Measurements from ENCODE around the gene RAB37.

RAB37 gene

DNA sequence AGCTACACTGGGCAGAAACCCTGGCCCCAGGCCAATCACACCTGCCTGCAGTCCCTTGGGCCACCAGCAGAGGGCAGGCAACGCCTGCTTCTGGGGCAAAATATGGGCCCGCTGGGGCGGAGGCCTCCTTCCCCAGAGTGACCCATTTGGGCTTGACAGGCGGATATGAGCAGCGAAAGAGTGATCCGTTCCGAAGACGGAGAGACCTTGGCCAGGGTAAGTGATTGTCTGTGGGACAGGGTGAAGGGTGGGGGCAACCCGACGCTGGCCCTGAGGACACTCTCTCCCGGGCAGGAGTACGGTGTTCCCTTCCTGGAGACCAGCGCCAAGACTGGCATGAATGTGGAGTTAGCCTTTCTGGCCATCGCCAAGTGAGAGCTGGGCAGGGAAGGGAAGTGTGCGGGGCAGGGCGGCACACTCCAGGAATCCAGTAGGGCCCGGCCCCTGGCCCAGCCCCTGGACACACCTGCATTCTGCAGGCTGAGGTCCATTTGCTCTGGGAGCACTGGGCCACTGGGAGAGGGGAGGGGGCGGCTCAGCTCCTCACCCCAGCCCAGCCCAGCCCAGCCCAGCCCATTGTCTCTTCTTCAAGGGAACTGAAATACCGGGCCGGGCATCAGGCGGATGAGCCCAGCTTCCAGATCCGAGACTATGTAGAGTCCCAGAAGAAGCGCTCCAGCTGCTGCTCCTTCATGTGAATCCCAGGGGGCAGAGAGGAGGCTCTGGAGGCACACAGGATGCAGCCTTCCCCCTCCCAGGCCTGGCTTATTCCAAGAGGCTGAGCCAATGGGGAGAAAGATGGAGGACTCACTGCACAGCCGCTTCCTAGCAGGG, 7.9 kb downstream of the RAB37 start:
- in situ Hi-C loops (cut with MboI; ENCODE audit: low sequenced_read_pairs) = no loop called here

- in situ Hi-C loops (cut with MboI; ENCODE audit: low sequenced_read_pairs) = no loop called here
Measured at GRCh38 chr17:74745548-74746177, 8.6 kb downstream of the RAB37 start.

GRCh38 chr17:74746376-74746775, 9.3 kb downstream of the RAB37 start:
- in situ Hi-C loops (cut with MboI; ENCODE audit: low sequenced_read_pairs) = no loop called here

GRCh38 chr17:74746922-74747321, 9.9 kb downstream of the RAB37 start:
- in situ Hi-C loops (cut with MboI; ENCODE audit: low sequenced_read_pairs) = no loop called here

GRCh38 chr17:74748279-74748528, 11.1 kb downstream of the RAB37 start:
- in situ Hi-C loops (cut with MboI; ENCODE audit: low sequenced_read_pairs) = no loop called here

DNA sequence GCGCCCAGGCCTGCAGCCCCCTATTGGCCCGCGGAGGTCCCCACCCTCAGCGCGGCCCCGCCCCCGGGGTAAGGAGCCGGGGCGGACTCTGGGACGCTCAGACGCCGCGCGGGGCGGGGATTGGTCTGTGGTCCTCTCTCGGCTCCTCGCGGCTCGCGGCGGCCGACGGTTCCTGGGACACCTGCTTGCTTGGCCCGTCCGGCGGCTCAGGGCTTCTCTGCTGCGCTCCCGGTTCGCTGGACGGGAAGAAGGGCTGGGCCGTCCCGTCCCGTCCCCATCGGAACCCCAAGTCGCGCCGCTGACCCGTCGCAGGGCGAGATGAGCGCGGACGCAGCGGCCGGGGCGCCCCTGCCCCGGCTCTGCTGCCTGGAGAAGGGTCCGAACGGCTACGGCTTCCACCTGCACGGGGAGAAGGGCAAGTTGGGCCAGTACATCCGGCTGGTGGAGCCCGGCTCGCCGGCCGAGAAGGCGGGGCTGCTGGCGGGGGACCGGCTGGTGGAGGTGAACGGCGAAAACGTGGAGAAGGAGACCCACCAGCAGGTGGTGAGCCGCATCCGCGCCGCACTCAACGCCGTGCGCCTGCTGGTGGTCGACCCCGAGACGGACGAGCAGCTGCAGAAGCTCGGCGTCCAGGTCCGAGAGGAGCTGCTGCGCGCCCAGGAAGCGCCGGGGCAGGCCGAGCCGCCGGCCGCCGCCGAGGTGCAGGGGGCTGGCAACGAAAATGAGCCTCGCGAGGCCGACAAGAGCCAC, 11.6 kb downstream of the RAB37 start, which contains the start of gene NHERF1:
TSS of gene NHERF1 (plus strand) at position 100 of the 750 bp plus-strand sequence. CDS start at position 319, 219 bp downstream.
- in situ Hi-C loops (cut with MboI; ENCODE audit: low sequenced_read_pairs) = no loop called here

- in situ Hi-C loops (cut with MboI; ENCODE audit: low sequenced_read_pairs) = no loop called here
Measured at GRCh38 chr17:74749279-74750038, 12.4 kb downstream of the RAB37 start.

DNA sequence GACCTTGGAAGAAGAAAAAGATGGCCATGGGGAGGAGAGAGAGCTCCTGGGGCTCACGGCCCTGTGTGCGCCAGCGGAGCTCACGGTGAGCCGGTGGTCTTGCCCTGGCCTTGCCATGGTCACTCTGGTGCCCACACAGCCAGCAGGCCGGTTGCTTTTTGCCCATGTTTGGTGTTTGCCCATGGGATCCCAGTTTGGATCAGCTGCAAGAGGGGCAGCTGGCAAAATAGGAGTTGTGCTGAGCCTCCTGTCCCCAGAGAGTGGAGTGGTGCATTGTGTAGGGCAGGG, 12.9 kb downstream of the RAB37 start:
- in situ Hi-C loops (cut with MboI; ENCODE audit: low sequenced_read_pairs) = no loop called here

GRCh38 chr17:74750327-74751069, 13.4 kb downstream of the RAB37 start:
- in situ Hi-C loops (cut with MboI; ENCODE audit: low sequenced_read_pairs) = no loop called here

DNA sequence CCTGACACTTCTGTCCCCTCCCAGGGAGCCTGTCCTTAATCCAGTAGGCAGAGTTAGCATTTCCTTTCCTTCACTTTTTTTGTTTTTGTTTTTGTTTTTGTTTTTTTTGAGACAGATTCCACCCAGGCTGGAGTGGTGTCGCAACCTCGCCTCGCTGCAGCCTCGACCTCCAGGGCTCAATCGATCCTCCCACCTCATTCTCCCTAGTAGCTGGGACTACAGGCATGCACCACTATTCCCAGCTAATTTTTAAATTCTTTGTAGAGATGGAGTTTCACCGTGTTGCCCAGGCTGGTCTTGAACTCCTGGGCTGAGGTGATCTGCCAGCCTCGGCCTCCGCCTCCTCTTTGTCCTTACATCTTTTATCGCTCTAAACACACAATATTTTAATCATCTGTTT, 15.4 kb downstream of the RAB37 start:
- in situ Hi-C loops (cut with MboI; ENCODE audit: low sequenced_read_pairs) = no loop called here

GRCh38 chr17:74752822-74753401, 15.9 kb downstream of the RAB37 start:
- in situ Hi-C loops (cut with MboI; ENCODE audit: low sequenced_read_pairs) = no loop called here

- in situ Hi-C loops (cut with MboI; ENCODE audit: low sequenced_read_pairs) = no loop called here
Measured at GRCh38 chr17:74754832-74755231, 17.8 kb downstream of the RAB37 start.

DNA sequence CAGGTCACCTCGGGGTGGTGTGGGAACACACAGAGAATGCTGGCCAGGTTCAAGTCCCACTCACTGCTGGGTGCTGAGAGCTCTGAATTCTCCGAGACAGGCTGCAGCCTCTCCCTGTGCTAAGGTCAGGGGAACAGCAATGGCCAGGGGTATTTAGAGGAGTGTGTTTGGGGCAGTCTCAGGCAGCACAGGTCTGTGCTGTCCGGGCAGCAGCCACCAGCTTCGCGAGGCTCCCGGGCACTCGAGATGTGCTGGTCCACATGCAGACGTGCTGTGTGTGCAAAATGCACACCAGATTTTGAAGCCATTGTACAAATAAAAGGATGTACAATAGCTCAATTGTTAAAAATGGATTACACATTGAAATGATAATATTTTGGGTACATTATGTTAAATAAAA, 18.5 kb downstream of the RAB37 start:
- in situ Hi-C loops (cut with MboI; ENCODE audit: low sequenced_read_pairs) = no loop called here

GRCh38 chr17:74756891-74757290, 19.8 kb downstream of the RAB37 start:
- in situ Hi-C loops (cut with MboI; ENCODE audit: low sequenced_read_pairs) = no loop called here

GRCh38 chr17:74757502-74757901, 20.4 kb downstream of the RAB37 start:
- in situ Hi-C loops (cut with MboI; ENCODE audit: low sequenced_read_pairs) = no loop called here

GRCh38 chr17:74757931-74758847, 21.1 kb downstream of the RAB37 start:
- in situ Hi-C loops (cut with MboI; ENCODE audit: low sequenced_read_pairs) = no loop called here

DNA sequence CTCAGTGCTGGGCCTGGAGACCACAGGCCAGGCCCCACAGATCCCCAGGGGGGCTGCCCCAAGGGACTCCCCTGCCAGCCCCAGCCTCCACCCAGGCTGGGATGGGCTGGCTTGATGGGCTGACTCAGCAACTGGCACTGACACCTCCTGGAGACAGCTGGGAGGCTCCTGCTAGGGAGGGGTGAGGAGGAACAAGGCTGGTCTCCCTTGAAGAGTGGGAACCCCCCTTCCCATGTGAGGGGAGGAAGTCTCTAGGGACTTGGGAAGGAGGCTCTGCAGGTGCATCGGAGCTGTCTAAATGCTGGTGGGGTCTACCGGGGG, 21.8 kb downstream of the RAB37 start:
- in situ Hi-C loops (cut with MboI; ENCODE audit: low sequenced_read_pairs) = no loop called here

DNA sequence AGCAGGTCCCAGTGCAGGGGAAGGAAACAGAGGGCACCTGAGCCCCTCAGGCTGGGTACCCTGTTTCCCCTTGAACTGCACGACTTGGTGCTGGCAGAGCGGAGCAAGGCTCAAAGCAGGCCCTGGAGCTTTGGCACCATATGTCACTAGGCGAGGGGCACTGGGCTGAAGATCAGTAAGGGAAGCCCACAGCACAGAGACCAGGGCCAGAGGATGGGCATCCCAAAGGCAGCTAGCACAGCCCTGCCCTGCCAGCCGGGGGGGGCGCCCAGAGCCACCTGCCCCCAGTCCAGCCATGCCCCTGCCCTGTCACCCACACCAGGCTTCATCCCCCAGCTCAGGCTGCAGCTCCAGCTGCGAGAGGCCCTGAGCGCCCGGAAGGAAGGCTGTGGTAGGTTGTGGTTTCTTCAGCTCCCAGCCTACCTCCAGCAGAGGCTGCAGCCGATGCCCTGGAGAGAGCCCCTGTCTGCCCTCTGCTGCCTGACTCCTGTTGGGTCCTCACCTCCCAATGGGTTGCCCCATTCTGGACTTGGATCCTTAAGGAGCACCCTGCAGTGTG, 22.3 kb downstream of the RAB37 start:
- in situ Hi-C loops (cut with MboI; ENCODE audit: low sequenced_read_pairs) = no loop called here

DNA sequence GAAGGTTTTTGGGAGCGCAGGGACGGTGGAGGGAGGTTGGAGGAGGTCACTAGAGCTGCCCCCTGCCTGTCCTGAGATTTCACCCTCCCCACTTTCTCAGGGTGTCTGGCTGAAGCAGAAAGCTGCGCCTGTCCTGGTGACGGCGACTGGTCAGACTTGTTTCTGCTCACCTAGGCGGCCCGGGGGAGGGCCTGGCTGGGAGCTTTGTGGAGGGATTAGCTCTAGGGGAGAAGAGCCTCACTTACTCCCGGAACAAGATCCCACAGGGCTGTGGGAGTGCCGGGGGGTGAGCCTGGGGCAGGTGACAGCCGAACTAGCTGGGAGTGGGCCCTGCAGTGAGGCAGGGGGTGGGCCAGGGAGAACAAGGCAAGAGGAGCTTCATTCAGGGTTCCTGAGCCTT, 22.9 kb downstream of the RAB37 start:
- in situ Hi-C loops (cut with MboI; ENCODE audit: low sequenced_read_pairs) = loop anchor here (10.0 kb wide), 1 partner anchor 105 kb away; no protein-coding TSS in a partner anchor
